ENCODE data around the gene SLC40A1. TPM values are rescaled to one million over a fixed set of nuclear protein-coding genes. Genes with fewer than 3 reads are reported as not detected.

SLC40A1 gene
- total RNA-seq, 3 donors from 2014 or later: 42.2 to 183 (median 162) TPM

DNA sequence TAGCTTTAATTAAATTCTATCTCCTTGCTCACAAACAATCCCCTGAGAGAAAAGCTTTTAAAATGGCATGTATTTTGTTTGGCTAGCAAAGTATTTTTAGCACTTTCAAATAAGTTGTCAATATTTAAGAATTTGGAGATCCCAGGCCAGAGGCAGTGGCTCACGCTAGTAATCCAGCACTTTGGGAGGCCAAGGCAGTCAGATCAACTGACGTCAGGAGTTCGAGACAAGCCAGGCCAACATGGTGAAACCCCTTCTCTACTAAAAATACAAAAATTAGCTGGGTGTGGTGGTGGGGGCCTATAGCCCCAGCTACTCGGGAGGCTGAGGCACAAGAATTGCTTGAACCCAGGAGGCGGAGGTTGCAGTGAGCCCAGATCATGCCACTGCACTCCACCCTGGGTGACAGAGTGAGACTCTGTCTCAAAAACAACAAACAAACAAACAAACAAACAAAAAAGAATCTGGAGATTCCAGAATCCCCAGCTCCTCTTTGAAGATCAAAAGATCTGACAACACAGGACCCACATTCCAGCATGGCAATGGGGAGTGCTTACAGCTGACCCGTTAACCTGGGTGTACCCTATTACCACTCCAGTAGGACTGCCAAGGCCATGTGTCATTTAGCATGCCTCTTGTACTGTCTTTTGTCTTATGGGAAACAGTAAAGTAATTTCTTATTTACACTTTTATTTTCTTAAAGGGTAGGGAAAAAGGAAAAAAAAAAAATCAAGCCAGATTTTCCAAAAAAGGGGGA is 21.9 kb downstream of the SLC40A1 start:
- H3K27me3 ChIP-seq: no peaks in the 10 kb centered on the region
- no peaks in the 10 kb centered on the region for H3K36me3 ChIP-seq
- no peaks in the 10 kb centered on the region for H3K4me1 ChIP-seq
- TF ChIP-seq POLR2A (IDR thresholded peaks at IDR 0.05) (no peak), POLR2AphosphoS5 (IDR thresholded peaks at IDR 0.05) (no peak)
- TF ChIP-seq, protein P1, sequence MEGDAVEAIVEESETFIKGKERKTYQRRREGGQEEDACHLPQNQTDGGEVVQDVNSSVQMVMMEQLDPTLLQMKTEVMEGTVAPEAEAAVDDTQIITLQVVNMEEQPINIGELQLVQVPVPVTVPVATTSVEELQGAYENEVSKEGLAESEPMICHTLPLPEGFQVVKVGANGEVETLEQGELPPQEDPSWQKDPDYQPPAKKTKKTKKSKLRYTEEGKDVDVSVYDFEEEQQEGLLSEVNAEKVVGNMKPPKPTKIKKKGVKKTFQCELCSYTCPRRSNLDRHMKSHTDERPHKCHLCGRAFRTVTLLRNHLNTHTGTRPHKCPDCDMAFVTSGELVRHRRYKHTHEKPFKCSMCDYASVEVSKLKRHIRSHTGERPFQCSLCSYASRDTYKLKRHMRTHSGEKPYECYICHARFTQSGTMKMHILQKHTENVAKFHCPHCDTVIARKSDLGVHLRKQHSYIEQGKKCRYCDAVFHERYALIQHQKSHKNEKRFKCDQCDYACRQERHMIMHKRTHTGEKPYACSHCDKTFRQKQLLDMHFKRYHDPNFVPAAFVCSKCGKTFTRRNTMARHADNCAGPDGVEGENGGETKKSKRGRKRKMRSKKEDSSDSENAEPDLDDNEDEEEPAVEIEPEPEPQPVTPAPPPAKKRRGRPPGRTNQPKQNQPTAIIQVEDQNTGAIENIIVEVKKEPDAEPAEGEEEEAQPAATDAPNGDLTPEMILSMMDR (IDR thresholded peaks at IDR 0.05): no peak
- no peak overlapping the region for H3K4me3 ChIP-seq
- H3K9me3 ChIP-seq: no peaks in the 10 kb centered on the region
- intact Hi-C loops (cut with DNase I; ENCODE audit: low total_unique reads): no loop called here
- DNase-seq (ENCODE audit: low spot score in 2 of 2): no peak
- peak overlapping the region; percentile 5 to 44 for H3K27ac ChIP-seq

DNA sequence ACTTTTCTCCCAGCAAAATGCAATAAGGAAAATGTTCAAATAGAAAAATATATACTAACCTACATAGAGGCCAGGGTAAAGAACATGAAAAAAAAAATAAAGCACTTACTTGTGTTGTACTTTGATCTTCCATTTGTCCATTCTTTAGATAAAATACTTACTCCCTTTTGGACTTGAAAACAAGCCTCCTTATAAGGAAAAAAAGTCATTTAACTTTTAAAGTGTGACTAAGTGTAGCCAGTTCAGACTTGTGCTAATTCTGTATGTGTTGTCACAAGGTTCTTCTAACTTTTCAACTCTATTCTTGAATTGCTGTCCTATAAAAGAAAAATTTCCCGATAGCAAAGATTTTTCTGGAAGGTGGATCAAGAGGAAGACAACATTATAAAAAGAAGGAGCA is 23.2 kb downstream of the SLC40A1 start:
- H3K4me1 ChIP-seq: no peaks in the 10 kb centered on the region
- no peaks in the 10 kb centered on the region for H3K27me3 ChIP-seq
- H3K9me3 ChIP-seq: no peaks in the 10 kb centered on the region
- intact Hi-C loops (cut with DNase I; ENCODE audit: low total_unique reads): no loop called here
- DNase-seq (ENCODE audit: low spot score in 2 of 2): no peak
- H3K4me3 ChIP-seq: no peak overlapping the region
- H3K36me3 ChIP-seq: no peaks in the 10 kb centered on the region
- no peak overlapping the region for H3K27ac ChIP-seq
- TF ChIP-seq, protein P1 (IDR thresholded peaks at IDR 0.05): no peak
- TF ChIP-seq POLR2AphosphoS5 (IDR thresholded peaks at IDR 0.05) (no peak), POLR2A (IDR thresholded peaks at IDR 0.05) (no peak)

DNA sequence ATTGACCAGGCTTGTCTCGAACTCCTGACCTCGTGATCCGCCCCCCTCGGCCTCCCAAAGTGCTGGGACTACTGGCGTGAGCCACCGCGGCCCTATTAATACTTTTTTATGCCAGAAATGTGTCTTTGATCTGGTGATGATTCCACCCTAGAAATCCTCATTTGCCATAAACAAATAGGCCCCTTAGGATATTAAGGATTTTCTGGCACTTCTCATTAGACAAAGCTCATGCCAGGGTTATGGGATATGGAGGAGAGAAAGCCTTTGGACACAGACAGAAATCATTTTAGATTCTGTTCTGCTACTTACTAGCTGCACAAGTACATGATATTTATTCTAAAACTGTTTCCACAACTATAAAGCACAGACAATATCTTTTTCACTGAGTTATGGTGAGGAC is 24.1 kb downstream of the SLC40A1 start:
- no peaks in the 10 kb centered on the region for H3K9me3 ChIP-seq
- intact Hi-C loops (cut with DNase I; ENCODE audit: low total_unique reads): no loop called here
- H3K27ac ChIP-seq: peak overlapping the region; percentile 43 to 64
- TF ChIP-seq POLR2AphosphoS5 (IDR thresholded peaks at IDR 0.05): no peak
- no peak for TF ChIP-seq POLR2A (IDR thresholded peaks at IDR 0.05)
- TF ChIP-seq, protein P1 (IDR thresholded peaks at IDR 0.05): no peak
- H3K4me3 ChIP-seq: no peak overlapping the region
- H3K36me3 ChIP-seq: no peaks in the 10 kb centered on the region
- DNase-seq (ENCODE audit: low spot score in 2 of 2): no peak
- H3K4me1 ChIP-seq: no peaks in the 10 kb centered on the region
- H3K27me3 ChIP-seq: no peaks in the 10 kb centered on the region

DNA sequence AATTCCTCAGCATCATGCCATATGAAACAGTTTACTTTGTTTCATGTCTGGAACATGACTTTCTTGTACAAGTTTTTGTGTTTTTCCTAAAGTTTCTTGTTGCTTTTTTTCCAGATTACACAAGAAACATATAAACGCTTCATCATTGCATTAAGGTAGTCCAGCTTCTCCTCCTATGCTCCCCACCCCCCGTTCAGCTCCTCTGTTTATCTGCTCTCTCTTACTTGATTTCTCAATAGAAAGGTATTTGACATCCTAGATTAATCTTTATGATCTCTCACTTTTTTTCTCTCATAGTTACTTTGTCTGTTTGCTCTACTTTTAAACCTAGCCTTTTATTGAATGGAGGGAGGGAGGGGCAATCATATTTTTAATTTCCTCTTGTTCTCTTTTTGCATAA is 25.4 kb downstream of the SLC40A1 start:
- TF ChIP-seq, protein P1 (IDR thresholded peaks at IDR 0.05): no peak
- TF ChIP-seq POLR2AphosphoS5 (IDR thresholded peaks at IDR 0.05): no peak
- no peak for TF ChIP-seq POLR2A (IDR thresholded peaks at IDR 0.05)
- DNase-seq (ENCODE audit: low spot score in 2 of 2): no peak
- Histone ChIP-seq H3K9me3 (no peaks in the 10 kb centered on the region), H3K4me1 (no peaks in the 10 kb centered on the region), H3K27me3 (no peaks in the 10 kb centered on the region), H3K36me3 (no peaks in the 10 kb centered on the region), H3K27ac (no peak overlapping the region), H3K4me3 (no peak overlapping the region)
- intact Hi-C loops (cut with DNase I; ENCODE audit: low total_unique reads): no loop called here

DNA sequence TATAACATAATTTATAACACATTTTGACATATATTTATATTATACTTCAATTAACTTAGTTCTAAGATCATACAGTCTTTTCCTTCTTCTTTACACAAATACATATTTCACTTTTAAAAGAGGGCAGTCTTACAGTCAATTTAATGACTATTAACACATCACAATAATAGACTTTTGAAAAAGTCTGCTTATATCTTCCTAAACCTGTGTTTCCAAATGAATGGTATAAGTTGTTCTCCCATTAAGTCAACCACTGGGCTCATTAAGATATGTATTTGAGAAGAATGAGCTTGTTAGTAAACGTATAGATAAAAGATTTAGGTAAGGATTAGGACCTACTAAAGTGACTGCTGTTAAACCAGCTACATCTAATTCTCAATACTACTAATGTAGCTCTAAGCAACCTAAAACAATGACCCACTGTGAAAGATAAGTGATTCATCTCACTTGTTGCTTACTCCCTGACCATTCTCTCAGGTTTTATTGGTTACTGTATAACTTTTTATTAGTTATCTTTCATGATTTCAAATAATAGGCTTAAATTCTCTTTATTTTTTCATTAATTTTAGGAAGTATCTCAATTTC is 27.0 kb downstream of the SLC40A1 start:
- DNase-seq (ENCODE audit: low spot score in 2 of 2): no peak
- TF ChIP-seq, protein P1 (IDR thresholded peaks at IDR 0.05): no peak
- TF ChIP-seq POLR2AphosphoS5 (IDR thresholded peaks at IDR 0.05): no peak
- Histone ChIP-seq H3K9me3 (no peaks in the 10 kb centered on the region), H3K36me3 (no peaks in the 10 kb centered on the region), H3K27ac (no peak overlapping the region), H3K4me1 (peaks cover 0 to 6% of the 10 kb centered on the region in 2 donors), H3K27me3 (no peaks in the 10 kb centered on the region), H3K4me3 (no peak overlapping the region)
- intact Hi-C loops (cut with DNase I; ENCODE audit: low total_unique reads): no loop called here
